ENCODE measurements around the gene XXYLT1. TPM values are rescaled to one million over a fixed set of nuclear protein-coding genes. Genes with fewer than 3 reads are reported as not detected.

Gene XXYLT1
- total RNA-seq, 1 experiment from 2014 or later = 23.4 TPM

DNA sequence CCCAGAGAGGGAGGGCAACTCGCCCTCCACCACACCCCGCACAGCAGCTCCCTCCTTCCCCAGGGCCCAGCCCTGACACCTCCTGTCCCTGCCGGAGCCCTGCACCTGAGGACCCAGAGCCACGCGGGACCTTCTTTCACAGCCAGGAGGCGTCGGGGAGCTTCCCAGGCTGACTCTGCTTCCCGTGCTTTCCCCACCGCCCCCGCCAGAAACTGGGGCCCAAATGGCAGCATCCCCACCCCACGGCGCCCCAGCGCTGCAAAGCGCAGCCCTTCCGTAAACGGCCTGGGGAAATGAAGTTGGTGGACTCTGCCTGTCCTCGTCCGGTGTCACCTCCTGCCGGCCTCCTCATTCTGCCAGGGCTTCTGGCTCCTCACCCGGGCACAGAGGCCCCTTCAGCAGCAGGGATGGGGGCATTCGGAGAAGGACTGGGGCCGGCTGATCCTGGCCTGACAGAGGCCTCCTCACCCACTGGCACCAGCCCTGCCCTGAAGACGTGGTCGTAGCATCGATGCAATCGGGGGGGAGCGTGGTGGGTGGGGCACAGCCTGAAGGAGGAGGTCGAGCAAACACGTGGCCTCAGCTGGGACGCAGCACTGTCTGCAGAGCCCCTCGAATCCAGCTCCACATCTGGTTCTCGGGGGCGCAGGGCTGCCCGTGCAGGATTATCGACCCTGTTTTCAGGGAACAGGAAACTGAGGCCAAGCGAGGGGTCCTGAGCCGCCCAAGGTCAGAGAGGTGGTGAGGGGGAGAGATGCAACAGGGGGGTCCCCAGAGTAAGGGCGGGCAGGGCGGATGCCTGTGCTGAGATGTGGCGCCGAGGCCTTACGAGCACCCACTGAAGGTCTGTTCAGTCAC is 235.4 kb downstream of the XXYLT1 start (continued):
- TF ChIP-seq ATF2 (CRISPR knock-in tag; IDR thresholded peaks at IDR 0.05; ENCODE audit: borderline replicate concordance, low read depth) (no peak), MYBL2 (CRISPR knock-in tag; IDR thresholded peaks at IDR 0.05) (no peak), ELF4 (CRISPR knock-in tag; IDR thresholded peaks at IDR 0.05; ENCODE audit: low read depth) (no peak), ZMAT4 (CRISPR knock-in tag; IDR thresholded peaks at IDR 0.05) (no peak), ZNF232 (CRISPR knock-in tag; IDR thresholded peaks at IDR 0.05) (no peak), JUN (CRISPR knock-in tag; IDR thresholded peaks at IDR 0.05) (no peak), GRHL2 (CRISPR knock-in tag; IDR thresholded peaks at IDR 0.05; ENCODE audit: insufficient replicate concordance, severe bottlenecking) (no peak), USF2 (CRISPR knock-in tag; IDR thresholded peaks at IDR 0.05) (0 out of 2 replicates have a peak, but pooled peaks have one; percentile 15), ZNF121 (CRISPR knock-in tag; IDR thresholded peaks at IDR 0.05) (no peak), ZNF317 (CRISPR knock-in tag; IDR thresholded peaks at IDR 0.05; ENCODE audit: borderline replicate concordance, low read depth) (no peak), ZNF425 (CRISPR knock-in tag; conservative IDR thresholded peaks at IDR 0.05) (no peak), HMGXB4 (CRISPR knock-in tag; IDR thresholded peaks at IDR 0.05) (no peak), CBFB (CRISPR knock-in tag; IDR thresholded peaks at IDR 0.05; ENCODE audit: low read depth) (no peak)
- TF ChIP-seq, protein P1, sequence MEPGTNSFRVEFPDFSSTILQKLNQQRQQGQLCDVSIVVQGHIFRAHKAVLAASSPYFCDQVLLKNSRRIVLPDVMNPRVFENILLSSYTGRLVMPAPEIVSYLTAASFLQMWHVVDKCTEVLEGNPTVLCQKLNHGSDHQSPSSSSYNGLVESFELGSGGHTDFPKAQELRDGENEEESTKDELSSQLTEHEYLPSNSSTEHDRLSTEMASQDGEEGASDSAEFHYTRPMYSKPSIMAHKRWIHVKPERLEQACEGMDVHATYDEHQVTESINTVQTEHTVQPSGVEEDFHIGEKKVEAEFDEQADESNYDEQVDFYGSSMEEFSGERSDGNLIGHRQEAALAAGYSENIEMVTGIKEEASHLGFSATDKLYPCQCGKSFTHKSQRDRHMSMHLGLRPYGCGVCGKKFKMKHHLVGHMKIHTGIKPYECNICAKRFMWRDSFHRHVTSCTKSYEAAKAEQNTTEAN (CRISPR knock-in tag; IDR thresholded peaks at IDR 0.05) = no peak
- TF ChIP-seq, protein P2, sequence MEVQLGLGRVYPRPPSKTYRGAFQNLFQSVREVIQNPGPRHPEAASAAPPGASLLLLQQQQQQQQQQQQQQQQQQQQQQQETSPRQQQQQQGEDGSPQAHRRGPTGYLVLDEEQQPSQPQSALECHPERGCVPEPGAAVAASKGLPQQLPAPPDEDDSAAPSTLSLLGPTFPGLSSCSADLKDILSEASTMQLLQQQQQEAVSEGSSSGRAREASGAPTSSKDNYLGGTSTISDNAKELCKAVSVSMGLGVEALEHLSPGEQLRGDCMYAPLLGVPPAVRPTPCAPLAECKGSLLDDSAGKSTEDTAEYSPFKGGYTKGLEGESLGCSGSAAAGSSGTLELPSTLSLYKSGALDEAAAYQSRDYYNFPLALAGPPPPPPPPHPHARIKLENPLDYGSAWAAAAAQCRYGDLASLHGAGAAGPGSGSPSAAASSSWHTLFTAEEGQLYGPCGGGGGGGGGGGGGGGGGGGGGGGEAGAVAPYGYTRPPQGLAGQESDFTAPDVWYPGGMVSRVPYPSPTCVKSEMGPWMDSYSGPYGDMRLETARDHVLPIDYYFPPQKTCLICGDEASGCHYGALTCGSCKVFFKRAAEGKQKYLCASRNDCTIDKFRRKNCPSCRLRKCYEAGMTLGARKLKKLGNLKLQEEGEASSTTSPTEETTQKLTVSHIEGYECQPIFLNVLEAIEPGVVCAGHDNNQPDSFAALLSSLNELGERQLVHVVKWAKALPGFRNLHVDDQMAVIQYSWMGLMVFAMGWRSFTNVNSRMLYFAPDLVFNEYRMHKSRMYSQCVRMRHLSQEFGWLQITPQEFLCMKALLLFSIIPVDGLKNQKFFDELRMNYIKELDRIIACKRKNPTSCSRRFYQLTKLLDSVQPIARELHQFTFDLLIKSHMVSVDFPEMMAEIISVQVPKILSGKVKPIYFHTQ (CRISPR knock-in tag; IDR thresholded peaks at IDR 0.05) = no peak
- TF ChIP-seq, protein P3, sequence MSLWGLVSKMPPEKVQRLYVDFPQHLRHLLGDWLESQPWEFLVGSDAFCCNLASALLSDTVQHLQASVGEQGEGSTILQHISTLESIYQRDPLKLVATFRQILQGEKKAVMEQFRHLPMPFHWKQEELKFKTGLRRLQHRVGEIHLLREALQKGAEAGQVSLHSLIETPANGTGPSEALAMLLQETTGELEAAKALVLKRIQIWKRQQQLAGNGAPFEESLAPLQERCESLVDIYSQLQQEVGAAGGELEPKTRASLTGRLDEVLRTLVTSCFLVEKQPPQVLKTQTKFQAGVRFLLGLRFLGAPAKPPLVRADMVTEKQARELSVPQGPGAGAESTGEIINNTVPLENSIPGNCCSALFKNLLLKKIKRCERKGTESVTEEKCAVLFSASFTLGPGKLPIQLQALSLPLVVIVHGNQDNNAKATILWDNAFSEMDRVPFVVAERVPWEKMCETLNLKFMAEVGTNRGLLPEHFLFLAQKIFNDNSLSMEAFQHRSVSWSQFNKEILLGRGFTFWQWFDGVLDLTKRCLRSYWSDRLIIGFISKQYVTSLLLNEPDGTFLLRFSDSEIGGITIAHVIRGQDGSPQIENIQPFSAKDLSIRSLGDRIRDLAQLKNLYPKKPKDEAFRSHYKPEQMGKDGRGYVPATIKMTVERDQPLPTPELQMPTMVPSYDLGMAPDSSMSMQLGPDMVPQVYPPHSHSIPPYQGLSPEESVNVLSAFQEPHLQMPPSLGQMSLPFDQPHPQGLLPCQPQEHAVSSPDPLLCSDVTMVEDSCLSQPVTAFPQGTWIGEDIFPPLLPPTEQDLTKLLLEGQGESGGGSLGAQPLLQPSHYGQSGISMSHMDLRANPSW (CRISPR knock-in tag; conservative IDR thresholded peaks at IDR 0.05; ENCODE audit: low read depth) = no peak

Data from WTC11 (cell line).